Endometrium (tissue), 2 donors: ENCODE results near the gene CLSTN2.

Experiments used
- FAIRE-seq: peaks from 2 replicates; lab custom pipeline; 2012; peaks lifted over from hg19 to GRCh38; lab: Jason Lieb, UNC
- donor health status: control.
- donor health status: control.

The CLSTN2 gene

DNA sequence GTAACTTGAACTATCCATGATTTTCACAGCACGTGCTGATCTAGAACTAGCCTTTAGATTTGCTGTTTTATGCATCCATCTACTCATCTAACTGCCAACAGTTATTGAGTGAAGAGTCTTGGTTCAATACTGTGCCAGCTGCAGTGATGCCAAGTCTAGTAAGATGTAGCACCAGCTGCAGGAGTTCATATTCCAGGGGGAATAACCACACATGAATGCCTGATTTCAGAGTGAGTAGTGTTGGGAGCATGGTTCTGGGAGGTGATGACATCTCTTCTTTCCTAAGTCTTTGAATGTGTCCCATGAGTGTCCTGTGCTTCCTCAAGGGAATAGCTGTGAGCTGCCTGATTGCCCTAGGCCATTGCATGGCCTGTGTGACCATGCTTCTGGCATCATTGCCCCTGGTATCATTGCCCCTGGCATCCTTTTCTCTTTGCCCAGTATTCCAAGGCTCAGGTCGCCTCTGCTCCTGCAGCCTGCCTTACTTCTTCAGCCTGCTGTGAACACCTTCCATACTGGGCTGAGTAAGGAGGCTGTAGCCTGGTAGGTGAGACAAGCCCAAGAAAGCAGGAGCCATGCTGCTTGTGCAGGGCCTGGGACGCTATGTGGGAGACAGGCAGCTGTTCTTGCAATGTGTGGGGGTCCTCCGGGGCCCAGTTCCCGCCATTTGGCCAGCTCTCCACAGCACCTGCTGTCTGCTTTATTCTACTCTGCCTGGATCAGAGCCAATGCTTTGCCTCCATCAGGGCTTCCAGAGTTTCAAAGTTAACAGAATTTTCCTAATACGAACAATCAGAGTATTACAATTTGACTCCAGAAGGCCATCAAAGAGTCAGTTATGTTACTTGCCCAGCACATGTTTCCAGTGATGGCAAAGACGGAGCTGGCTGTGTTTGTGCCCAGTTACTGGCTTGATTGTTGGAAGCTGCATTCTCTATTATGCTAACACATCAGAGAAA is 73.2 kb downstream of the CLSTN2 start:
- no peak for FAIRE-seq

DNA sequence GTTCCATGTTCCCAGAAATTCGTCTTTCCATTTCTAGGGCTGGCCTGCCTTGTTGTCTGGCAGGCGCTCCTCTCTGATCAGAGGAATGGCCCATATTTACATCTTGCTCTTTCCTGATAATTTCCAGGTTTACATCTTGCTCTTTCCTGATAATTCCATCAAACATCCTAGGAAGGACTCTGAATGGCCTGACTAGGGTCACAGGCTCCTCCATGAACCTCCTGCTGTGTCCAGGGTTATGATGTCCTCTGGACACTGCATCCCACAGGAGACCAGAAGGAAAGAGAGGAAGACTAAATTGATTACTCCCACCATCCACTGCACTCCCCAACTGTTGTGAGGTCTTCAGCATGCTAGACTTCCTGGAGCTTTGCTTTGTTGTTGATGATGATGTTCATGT is 75.4 kb downstream of the CLSTN2 start:
- FAIRE-seq = no peak

DNA sequence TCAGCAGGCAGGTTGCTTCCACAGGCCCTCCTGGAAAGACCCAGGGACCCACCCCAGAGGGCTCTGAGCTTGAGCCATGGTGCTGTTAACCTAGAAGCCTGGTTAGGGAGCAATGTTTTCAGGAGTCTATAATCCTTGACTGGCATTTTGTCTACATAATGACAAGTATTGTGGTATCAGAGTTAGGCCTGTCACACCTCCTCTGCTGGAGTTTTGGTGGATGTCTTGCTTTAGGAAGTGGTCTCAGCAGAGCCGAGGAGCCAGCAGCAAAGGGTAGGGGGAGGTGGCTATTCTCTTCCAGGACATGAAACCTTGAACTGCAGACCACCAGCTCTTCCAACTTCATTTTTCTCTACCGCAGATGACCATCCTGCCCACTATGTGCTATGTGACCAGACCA is 76.1 kb downstream of the CLSTN2 start:
- FAIRE-seq = no peak

- no peak for FAIRE-seq
These were observed 76.8 kb downstream of the CLSTN2 start for GRCh38 chr3:140011611-140012277.

- FAIRE-seq = no peak
These were observed 78.2 kb downstream of the CLSTN2 start for GRCh38 chr3:140013220-140013619.

DNA sequence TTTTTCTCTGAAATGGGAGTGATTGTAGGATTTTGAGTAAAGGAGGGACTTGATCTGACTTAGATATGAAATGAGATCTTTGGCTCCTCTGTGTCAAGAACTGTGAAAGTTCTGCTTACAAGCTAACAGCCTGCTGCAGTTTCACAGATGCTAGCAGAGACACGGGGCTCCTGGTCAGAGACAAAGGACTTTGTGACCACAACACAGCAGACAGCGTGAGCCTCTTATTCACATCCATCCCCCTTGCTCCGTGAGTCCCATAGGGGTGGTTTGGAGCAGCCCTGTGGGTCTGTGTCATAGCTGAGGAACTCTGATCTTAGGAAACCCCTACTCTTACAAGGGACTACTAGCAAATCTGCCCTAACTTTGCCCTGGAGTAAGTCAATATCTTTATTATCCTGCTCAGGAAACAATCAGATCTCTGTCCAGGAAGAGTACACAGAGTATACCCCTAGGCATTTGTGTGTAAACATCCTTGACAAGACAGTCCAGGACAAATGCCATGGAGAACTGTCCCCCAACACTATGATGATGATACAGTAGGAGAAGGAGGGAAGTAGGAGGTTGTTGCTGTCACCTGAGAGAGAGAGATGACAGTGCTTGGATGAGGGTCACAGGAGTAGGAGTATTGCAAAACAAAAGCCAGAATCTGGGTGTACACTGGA is 80.0 kb downstream of the CLSTN2 start:
- no peak for FAIRE-seq

- FAIRE-seq = no peak
These were observed 80.8 kb downstream of the CLSTN2 start for GRCh38 chr3:140015741-140016140.

DNA sequence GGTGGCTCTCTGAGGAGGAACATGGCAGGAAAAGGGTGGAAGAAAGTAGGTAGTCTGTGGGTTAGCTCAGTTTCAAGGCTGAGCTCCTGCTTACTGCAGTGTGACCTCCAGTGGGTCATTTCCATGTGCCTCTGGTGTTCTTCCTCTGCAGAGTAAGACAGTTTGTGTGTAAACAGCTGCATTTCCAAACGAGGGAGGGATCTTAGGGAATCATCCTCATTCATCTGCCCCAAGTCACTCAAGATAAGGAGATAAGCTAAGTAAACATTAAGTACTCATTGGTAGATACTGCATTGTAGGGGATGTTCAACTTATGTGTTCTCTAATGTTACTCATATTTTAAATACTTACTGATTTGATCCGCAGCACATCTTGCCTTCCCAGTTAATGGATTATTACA is 83.6 kb downstream of the CLSTN2 start:
- no peak for FAIRE-seq

- FAIRE-seq = no peak
These were observed 85.0 kb downstream of the CLSTN2 start for GRCh38 chr3:140019946-140020345.

DNA sequence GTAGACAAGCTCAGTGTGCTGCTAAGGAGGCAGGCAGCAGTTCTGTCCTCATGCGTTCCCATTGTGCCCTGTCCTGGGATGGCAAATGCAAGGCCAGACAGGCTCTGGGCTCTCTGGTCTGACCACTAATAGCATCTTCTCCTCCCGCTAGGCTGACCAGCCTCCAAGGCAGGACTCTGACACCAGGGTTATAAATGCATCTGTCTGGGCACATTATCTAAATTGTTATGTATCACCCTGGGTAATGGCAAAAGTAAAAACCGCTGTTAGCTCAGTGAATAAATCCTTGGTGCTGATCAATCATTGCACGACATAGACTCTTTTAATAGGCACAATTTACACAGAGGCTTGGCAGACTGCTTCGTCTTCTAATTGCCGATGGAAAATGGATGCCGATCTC is 85.6 kb downstream of the CLSTN2 start:
- FAIRE-seq = no peak

GRCh38 chr3:140021269-140021668 is 86.3 kb downstream of the CLSTN2 start:
- no peak for FAIRE-seq

DNA sequence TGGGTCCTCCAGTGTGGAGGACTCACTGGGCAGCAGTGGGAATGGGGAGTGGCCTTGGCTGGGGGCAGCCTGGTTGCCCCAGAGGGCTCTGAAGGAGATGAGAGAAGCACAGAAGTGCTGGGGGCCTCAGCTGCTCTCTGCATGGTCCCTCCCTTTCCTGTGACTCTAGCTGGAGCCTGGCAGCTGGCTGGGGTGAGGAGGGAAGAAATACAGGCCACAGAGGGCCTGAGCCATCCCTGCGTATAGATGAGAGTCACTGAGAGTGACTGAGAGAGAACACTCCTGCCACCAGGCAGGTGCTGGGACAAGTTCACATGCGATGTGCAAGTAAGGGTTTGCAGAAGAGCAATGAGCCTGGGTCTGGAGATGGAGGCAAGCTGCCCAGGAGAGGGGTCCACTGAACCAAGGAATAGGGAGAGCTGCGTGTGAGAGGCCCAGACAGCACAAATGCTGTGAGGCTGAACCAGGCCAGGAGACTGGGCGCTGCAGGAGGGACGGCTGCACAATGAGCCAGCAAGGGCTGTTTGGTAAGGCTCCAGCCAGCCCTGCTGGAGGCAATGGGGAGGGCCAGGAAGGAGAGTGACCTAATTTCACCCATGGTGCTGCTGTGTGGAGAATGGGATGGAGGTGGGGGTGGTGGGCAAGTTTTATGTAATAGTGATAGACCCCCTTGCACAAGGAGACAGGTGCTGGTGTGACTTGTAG is 87.2 kb downstream of the CLSTN2 start:
- no peak for FAIRE-seq

DNA sequence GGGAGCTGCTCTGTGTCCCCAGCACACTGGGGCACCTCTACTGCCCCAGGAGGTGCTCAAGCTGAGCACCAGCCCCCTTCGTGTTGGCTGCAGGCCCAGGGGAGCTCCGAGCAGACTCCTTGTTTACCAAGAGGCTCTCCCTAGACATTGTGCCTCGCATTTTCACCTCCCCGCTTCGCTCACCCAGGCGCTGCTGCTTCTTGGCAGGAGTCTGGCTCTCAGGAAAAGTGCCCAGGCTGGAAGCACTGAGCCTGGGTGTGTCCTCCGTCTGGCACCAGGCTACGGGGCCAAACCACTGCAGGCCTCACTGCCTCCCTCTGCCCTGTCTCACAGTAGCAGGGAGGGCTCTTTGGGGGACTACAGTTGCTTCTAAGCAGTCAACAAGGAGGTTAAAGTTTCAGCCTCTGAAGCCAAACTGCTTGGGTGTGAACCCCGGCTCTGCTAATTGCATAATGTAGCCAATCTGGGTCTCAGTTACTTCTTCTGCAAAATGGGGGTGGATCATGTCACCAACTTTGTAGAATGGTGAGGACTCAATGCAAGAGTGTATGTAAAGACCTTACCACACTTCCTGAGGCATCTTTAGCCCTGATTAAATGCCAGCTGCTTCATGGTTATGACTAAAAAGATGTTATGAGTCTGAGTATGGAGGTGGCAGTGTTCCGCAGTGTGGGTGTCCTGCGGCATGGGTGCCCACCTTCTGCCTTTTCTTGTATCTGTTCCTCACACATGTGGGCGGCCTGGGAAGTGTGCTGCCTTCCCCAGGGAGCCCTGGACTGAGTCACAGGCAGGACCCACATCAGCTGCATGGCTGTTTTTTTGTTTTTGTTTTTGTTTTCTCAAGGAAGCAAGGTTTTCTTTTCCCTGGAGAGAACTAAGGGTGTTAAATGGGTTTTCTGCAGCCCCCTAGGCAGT is 88.9 kb downstream of the CLSTN2 start:
- no peak for FAIRE-seq

- no peak for FAIRE-seq
These were observed 96.2 kb downstream of the CLSTN2 start for GRCh38 chr3:140031170-140031569.

- no peak for FAIRE-seq
These were observed 99.1 kb downstream of the CLSTN2 start for GRCh38 chr3:140034058-140034457.

DNA sequence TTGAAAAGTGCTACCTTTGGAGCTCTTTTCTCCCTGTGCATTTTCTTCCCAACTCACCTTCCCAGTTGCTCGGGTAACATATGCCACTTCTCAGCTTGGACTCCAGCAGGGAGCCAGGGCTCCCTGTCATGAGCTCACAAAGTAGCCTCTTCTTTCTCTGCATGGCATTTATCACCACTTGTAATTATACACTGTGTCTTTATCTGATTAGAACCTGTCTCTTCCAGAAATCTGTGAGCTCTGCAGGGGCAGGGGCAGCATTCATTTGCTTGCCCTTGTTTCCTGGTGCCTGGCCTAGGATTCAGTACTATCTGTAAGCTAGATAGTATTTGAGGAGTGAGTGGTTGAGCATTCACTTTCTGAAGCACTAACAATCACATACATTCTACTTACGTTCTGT is 100.9 kb downstream of the CLSTN2 start:
- no peak for FAIRE-seq

DNA sequence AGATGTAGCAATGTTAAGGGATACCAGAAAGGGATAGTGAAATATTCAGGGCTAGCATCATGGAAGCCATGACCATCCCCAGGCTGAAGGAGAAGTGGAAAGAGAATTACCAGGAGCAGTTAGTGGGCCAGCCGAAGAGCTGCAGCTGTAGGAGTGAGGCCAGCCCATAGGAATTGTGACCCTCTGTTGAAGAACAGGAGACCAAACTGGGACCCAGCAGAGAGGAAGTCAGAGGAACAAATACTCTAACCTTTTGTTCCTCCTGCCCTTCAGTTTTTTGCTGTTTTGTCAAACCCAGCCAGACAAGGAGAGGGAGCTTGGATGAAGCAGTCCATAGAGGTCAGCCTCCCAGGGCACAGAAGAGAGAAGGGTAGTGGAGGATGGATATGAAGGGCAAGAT is 115.4 kb downstream of the CLSTN2 start:
- no peak for FAIRE-seq

DNA sequence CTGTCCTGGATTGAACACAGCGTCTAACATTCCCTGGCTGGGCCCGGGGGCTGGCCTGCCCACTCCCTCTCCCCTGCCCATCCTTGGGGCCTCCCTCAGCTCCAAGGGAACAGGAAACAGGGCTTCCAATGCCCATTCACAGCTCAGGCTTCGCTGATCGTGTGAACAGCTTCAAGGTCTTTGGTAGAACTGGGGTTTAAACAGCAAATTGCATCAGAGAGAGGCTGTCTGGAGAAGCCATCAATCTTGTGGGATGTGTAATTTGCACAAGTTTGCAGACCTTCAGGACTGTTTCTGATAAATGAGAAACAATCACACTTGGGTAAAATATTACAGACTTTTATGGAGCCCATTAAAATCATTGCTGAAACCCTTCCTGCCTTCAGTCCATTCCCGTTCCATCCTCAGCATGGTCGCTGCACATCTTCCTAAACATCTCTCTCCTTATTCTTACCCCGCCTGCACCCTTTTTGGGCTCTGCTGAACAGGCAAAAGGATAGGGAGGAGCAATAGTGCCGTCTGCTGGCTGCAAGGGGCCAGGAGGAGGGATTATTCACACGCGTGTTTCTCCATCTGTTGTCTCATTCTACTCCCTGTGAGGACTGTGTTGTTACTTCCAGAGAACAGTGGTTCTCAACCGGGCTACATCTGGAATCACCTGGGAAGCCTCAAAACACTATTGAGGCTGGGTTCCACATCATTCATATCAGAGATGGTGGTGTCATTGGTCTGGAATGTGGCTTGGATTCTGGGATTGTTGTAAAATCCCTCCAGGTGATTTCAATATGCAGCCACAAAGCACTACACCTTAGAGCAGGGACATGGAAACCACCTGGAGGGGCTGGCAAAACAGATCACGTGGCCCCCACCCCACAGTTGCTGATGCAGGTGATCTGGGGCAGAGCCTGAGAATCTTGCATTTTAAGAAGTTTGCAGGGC is 116.3 kb downstream of the CLSTN2 start:
- FAIRE-seq = no peak

DNA sequence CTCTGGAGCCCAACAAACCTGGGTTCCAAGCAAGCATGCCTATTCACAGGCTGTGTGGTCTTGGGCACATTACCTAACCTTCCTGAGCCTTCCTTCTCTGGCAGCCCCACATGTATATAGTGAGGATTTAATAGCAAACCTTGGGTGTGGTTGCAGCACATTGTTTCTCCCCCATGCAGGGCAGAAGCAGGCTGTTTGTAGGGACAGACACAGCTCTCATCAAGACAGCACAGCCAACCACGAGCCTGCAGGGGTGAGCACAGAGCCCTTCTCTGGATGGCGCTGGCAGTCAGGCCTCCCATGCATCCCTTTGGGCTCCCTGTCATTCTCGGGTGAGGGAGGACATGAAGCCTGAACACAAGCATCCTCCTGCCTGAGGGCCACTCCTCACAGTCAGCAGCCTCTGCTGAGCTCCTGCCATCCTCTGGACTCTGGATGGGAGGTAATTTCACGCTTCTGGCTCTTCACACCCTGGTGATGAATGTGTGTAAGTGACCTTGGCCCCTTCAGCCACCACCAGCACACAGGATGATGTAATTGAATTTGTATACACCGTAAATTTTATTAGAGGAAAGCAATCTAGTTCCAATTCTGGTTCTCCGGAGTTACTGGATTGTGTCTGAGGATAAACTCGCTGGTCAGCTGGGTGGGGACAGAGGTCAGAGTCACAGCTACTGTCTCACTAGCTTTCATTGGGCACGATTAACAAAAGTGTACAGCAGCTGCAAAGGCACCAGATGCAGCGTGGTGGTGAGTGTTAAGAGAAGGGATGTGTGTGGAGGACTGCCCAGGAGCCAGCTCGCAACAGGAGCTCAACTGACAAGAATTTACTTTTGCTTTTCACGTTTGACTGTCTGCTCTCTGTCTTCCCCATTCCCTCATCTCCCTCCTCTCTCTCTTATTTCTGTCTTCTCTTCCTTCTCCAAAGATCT is 118.1 kb downstream of the CLSTN2 start:
- FAIRE-seq = no peak
